ENCODE results near the gene KRT82.

DNA sequence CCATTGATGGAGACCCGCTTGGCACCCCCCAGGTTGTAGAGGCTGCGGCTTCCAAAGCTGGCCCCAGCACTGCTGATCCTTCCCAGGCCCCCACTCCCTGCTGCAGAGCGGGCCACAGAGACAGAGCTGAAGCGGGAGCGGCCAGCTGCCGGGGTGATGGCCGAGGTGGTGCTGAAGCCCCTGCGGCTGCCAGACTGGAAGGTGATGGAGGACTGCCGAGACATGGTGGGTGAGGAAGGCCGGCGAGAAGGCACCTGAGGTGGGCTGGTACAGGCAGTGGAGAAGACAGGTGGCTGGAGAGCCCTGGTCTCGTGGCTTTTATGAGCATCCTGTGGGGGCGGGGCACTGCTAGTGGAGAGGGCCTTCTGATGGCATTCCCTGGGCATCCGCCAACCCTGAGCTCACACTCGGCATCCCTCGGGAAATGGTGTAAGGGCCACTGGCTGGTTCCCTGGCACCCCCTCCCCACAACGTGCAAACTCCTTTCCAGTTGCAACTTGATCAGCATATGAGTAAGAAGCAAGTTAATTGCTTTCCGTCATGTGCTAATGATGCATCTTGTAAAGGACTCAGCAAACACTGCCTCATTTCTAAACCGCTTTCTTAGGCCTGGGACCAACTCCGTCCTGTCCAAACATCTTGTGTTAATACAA is 28.1 kb upstream of the KRT82 start, which contains the start of gene KRT75:
- TF ChIP-seq, protein P1, sequence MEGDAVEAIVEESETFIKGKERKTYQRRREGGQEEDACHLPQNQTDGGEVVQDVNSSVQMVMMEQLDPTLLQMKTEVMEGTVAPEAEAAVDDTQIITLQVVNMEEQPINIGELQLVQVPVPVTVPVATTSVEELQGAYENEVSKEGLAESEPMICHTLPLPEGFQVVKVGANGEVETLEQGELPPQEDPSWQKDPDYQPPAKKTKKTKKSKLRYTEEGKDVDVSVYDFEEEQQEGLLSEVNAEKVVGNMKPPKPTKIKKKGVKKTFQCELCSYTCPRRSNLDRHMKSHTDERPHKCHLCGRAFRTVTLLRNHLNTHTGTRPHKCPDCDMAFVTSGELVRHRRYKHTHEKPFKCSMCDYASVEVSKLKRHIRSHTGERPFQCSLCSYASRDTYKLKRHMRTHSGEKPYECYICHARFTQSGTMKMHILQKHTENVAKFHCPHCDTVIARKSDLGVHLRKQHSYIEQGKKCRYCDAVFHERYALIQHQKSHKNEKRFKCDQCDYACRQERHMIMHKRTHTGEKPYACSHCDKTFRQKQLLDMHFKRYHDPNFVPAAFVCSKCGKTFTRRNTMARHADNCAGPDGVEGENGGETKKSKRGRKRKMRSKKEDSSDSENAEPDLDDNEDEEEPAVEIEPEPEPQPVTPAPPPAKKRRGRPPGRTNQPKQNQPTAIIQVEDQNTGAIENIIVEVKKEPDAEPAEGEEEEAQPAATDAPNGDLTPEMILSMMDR (IDR thresholded peaks at IDR 0.05) = no peak
- TF ChIP-seq POLR2A (IDR thresholded peaks at IDR 0.05) (no peak), EP300 (IDR thresholded peaks at IDR 0.05) (no peak), POLR2AphosphoS5 (IDR thresholded peaks at IDR 0.05) (no peak)

Data from suprapubic skin (tissue), 4 donors.